GM21576 (cell line): ENCODE measurements around the gene SKIC2.
"Not testable (repeated sequence)": the region's sequence is repeated elsewhere in the genome, so short reads cannot be mapped to it uniquely, and the experiment has no call there.

Source experiments
- ATAC-seq: cut with Tn5 transposase; IDR thresholded peaks from one replicate; pipeline ENCODE4 v1.9.1; 2021; ENCODE audit warnings: mild to moderate bottlenecking, moderate library complexity; ENCODE audit not compliant: unreplicated experiment

The SKIC2 gene

DNA sequence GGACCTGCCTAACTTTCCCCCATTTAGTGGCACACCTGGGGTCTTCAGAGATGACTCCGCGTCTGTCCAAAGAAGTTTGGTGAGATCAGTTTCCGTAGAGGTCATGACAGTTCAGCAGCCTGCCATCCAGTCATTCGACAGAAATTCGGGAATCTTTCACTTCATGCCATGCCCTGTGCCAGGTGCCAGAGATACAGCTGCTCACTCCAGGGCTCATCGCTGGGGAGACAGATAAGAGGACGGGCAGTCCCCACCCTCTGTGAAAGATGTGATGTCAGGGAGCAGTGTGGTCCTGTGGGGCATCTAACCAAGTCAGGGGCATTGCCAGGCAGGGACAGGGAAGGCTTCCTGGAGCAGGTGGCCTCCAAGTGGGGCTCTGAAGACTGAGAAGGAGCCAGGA is 44.3 kb downstream of the SKIC2 start:
- ATAC-seq, result not testable (repeated sequence)

DNA sequence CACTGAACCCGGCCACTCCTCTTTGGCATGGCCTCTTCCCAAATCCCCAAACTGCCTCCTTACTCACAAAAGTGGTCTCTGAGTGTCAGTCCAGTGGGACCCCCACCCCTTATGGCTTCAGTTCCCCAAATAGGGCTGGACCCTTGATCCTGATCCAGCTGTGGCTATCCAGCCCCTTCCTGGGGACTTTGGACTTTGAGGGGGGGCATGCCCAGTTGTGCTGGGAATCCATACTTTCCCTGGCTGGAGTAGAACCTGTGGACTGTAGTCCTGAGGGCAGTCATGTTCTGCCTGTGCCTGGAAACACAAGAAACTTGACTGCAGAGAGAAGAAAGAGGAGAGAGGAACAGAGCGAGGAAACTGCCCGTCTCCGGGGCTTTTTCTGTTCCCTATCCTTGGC is 45.4 kb downstream of the SKIC2 start:
- ATAC-seq, result not testable (repeated sequence)

DNA sequence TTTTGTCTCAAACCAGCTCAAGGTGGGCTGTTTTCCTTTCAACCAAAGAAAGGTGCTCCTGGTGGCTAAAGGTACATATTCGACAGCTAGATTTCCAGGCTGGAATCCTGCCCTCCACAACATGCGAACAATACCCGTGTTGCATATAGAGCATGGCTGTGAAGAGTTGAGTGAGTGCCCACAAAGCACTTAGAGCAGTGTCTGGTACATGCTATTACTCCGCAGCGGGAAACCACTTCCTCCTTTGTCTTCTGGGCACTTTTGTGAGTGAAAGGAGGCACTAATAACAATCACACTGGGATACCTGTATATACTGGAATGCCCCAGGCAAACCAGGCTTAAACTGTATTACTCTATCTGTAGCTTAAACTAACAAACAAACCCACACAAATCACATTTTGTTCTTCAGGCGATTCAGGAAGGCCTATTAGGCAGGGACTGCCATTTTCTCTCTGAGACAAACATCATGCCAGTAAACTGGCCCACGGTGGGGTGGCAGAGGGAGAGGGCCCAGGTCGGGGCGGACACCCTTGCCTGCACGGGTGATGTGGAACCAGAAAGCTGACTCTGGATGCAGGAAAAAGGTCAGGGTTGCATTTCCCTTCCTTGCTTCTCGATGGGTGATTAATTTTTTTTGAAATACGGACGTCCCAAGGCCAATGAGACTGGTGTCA is 46.0 kb downstream of the SKIC2 start:
- ATAC-seq, result not testable (repeated sequence)

DNA sequence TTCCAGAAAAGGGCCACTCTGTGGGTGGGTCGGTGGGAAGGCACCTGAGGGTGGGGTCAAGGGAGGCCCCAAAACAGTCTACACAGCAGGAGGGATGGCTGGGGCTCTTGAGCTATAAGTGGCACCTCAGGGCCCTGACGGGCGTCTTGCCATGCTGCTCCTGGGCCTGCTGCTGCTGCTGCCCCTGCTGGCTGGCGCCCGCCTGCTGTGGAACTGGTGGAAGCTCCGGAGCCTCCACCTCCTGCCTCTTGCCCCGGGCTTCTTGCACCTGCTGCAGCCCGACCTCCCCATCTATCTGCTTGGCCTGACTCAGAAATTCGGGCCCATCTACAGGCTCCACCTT is 46.5 kb downstream of the SKIC2 start:
- ATAC-seq, result not testable (repeated sequence)

DNA sequence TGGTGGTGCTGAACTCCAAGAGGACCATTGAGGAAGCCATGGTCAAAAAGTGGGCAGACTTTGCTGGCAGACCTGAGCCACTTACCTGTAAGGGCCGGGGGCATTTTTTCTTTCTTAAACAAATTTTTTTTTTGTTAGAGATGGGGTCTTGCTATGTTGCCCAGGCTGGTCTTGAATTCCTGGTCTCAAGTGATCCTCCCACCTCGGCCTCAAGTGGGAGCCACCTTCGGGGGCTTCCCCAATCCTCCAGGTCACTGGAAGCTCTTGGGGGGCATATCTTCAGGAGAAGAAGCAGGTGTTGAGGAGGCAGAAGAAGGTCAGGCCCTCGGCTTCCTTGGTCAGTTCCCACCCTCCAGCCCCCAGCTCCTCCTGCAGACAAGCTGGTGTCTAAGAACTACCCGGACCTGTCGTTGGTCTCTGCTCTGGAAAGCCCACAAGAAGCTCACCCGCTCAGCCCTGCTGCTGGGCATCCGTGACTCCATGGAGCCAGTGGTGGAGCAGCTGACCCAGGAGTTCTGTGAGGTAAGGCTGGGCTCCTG is 47.1 kb downstream of the SKIC2 start:
- ATAC-seq, result not testable (repeated sequence)

DNA sequence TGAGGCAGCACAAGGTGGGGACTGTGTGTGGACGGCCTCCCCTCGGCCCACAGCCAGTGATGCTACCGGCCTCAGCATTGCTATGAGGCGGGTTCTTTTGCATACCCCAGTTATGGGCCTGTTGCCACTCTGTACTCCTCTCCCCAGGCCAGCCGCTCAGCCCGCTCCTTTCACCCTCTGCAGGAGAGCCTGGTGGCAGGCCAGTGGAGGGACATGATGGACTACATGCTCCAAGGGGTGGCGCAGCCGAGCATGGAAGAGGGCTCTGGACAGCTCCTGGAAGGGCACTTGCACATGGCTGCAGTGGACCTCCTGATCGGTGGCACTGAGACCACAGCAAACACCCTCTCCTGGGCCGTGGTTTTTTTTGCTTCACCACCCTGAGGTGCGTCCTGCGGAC is 48.1 kb downstream of the SKIC2 start:
- ATAC-seq, result not testable (repeated sequence)

DNA sequence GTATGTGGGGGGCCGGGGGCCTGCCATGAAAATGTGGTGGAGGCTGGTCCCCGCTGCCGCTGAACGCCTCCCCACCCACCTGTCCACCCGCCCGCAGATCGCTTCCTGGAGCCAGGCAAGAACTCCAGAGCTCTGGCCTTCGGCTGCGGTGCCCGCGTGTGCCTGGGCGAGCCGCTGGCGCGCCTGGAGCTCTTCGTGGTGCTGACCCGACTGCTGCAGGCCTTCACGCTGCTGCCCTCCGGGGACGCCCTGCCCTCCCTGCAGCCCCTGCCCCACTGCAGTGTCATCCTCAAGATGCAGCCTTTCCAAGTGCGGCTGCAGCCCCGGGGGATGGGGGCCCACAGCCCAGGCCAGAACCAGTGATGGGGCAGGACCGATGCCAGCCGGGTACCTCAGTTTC is 49.1 kb downstream of the SKIC2 start:
- ATAC-seq, result not testable (repeated sequence)

DNA sequence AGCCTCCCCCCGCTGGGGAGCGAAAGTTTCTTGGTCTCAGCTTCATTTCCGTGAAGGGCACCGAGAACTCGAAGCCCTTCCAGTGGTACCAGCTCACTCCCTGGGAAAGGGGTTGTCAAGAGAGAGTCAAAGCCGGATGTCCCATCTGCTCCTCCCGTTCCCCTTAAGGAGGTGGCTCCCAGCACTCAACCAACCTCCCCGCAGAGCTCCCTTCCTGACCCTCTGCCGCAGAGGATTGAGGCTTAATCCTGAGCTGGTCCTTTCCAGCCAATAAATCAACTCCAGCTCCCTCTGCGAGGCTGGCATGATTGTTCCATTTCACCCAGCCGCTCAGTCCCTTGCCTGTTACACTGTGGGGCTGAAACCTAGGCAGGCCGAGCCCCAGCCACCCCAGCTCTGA is 49.6 kb downstream of the SKIC2 start:
- not testable (repeated sequence) for ATAC-seq

DNA sequence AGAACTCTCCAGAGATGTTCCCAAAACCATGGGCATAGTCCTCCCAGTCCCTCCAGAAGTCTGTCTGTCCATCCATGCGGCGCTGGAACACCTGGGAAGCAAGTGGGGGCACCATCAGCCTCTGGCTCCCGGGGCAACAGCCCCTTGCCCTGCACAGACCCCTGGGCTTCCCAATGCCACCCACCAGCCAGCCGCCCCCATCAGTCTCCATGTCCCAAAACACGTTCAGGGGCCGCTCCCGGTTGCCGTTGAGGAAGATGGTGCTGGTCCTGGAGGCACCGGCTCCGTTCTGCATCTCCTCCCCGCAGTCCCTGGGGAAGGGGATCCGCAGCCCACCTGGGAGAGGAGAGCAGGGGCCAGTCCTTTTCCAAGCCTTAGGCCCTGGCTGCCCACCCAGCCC is 50.6 kb downstream of the SKIC2 start:
- not testable (repeated sequence) for ATAC-seq

DNA sequence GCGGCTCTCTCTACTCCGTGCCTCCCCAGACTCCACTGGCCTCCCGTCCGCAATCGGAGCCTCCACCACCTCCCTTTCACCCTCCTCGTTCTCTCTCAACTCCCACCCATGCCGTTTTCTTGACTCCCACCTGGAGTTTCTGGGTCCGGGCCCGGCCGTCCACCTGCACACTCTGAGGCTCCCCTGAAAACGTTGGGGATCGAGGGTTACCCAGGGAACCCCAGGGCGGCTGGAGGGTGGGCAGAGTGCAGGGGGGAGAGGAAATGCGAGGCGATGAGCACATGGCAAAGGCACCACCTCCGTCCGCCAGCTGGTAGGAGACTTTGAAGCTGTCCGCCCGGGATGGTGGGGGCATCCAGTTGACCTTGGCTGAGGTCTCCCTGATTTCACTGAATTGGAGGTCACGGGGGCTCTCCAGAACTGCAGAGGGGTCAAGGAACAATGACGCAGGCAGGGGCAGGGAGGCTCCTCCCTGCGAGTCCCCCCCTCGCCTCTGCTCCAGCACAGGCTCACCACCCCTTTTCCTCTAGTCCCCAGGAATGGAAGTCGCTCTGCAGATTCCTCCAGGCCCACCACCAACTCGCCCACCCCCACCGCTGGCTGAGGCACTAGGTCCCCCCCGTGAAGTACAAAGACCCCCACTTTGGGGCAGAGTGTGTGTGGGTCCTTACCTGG is 52.0 kb downstream of the SKIC2 start:
- ATAC-seq, result not testable (repeated sequence)

DNA sequence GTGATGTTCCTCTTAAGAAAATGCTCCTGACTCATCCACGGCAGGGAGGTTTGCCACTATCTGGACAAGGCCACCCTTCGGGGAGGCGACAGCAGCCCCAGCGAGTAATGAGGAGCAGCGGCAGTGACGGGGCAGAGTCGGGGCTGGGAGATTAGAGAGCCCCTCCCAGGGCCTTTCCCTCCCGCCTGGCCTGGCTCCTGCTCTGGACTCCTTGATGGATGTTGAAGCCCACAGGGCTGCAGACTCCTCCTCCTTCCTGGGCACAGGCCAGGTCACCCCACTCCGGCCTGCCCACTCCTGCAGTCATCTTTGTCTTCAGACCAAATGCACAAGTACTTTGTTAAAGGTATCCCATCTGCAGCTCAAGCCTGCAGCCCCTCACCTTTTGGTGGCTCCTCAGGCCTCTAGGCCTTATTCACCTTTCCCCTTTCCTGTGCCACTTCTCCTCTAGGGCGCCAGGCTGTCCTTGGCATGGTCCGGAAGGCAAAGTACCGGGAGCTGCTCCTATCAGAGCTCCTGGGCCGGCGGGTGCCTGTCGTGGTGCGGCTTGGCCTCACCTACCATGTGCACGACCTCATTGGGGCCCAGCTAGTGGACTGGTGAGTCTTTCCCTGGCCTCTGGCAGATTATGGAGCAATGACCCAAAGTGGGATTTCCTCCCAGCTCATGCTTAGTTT is 54.1 kb downstream of the SKIC2 start:
- not testable (repeated sequence) for ATAC-seq

DNA sequence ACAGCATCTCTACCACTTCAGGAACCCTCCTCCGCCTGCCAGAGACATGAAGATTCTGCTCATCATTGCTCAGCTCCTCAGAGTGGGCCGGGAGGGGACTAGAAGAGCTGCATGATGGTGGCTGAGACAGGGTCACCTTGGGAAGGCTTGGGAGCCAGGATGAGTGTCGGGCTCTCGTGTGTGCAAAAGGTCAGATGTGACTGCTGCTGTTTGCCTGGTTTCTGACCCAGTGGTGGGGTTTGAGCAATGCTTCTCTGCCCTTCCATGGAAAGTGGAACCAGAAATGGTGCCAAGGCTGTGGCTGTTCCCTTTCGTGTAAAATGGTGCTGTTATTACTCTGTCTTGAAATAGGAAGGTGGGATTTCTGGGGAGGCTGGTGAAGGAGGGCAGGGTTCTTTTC is 54.8 kb downstream of the SKIC2 start:
- ATAC-seq, result not testable (repeated sequence)

DNA sequence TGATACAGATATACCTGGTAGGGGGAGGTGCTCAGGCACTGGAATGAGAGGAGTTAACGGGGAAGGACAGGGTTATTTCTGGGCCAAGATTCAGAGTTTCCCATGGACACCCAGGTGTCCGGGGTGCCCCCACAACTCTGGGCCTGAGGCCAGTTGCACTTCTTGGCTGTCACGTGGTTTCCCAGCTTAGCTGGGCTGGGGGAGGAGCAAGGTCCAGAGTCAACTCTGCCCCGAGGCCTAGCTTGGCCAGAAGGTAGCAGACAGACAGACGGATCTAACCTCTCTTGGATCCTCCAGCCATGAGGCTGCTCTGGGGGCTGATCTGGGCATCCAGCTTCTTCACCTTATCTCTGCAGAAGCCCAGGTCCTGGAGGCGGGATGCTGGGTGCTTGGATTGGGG is 55.6 kb downstream of the SKIC2 start, which contains the start of gene C4B:
TSS of gene C4B (plus strand) at position 249 of the 400 bp plus-strand sequence. CDS start at position 300, 51 bp downstream.
- not testable (repeated sequence) for ATAC-seq
